ENCODE results near the gene PLXNA4. TPM values are rescaled to one million over a fixed set of nuclear protein-coding genes. Genes with fewer than 3 reads are reported as not detected.

The PLXNA4 gene
- total RNA-seq, 1 experiment from 2014 or later, result not detected

GRCh38 chr7:132187869-132188789, 388.1 kb downstream of the PLXNA4 start:
- Histone ChIP-seq H3K9ac (ENCODE audit: low read length) (no peak overlapping the region), H3K79me2 (ENCODE audit: insufficient read depth, low read length) (no peaks in the 10 kb centered on the region), H2AFZ (ENCODE audit: low read depth, low read length, poor library complexity, severe bottlenecking) (no peak overlapping the region), H3K4me2 (ENCODE audit: low read length) (no peak overlapping the region), H3K4me1 (ENCODE audit: control insufficient read depth in 1 of 2, insufficient read depth in 2 of 2, low read length in 2 of 2) (no peaks in the 10 kb centered on the region), H3K36me3 (ENCODE audit: control insufficient read depth in 1 of 2, insufficient read depth in 2 of 2, low read length in 2 of 2) (no peaks in the 10 kb centered on the region), H3K9me3 (ENCODE audit: control insufficient read depth in 1 of 2, insufficient read depth in 1 of 2, low read depth in 1 of 2, low read length in 2 of 2) (peaks cover 0 to 10% of the 10 kb centered on the region in 2 experiments; a peak in 2 of 4 replicates), H3K27me3 (ENCODE audit: insufficient read depth, low read length) (peaks cover 7% of the 10 kb centered on the region; the same call in 1 of the 2 replicates), H4K20me1 (ENCODE audit: insufficient read depth) (no peaks in the 10 kb centered on the region), H3K9me2 (ENCODE audit: insufficient read depth) (no peaks in the 10 kb centered on the region), H3K27ac (ENCODE audit: low read depth, low read length) (no peak overlapping the region), H3K4me3 (replicated peaks in 1 of 2; ENCODE audit: low read depth in 1 of 2, low read length in 2 of 2) (no peak overlapping the region)
- ChIA-PET CTCF (no interaction called here), RAD21 (ENCODE audit: low non-redundant PET in 1 of 2, low total read pairs in 2 of 2, uncharacterized antibody in 2 of 2, unreplicated experiment in 2 of 2) (no interaction called here), POLR2A (no interaction called here)
- ATAC-seq, result no peak
- intact Hi-C loops (cut with micrococcal nuclease), result no loop called here
- BruUV-seq (replicated peaks), result no TSS peak
- DNase-seq (ENCODE audit: low read depth, low spot score), result no peak
- TF ChIP-seq FOSL1 (IDR thresholded peaks at IDR 0.05; ENCODE audit: low read depth) (no peak), MAX (IDR thresholded peaks at IDR 0.05) (no peak)

GRCh38 chr7:132187391-132187790, 388.9 kb downstream of the PLXNA4 start:
- no peak overlapping the region for H3K9ac ChIP-seq (ENCODE audit: low read length)
- no peak for DNase-seq (ENCODE audit: low read depth, low spot score)
- POLR2A ChIA-PET, result no interaction called here
- H4K20me1 ChIP-seq (ENCODE audit: insufficient read depth), result no peaks in the 10 kb centered on the region
- peaks cover 7% of the 10 kb centered on the region; the same call in 1 of the 2 replicates for H3K27me3 ChIP-seq (ENCODE audit: insufficient read depth, low read length)
- H3K27ac ChIP-seq (ENCODE audit: low read depth, low read length), result no peak overlapping the region
- TF ChIP-seq CTCF (IDR thresholded peaks at IDR 0.05 in 2 of 3, conservative IDR thresholded peaks at IDR 0.05 in 1 of 3; ENCODE audit: borderline replicate concordance in 1 of 3, insufficient read depth in 1 of 3, low read depth in 2 of 3, low read length in 2 of 3) (no peak), MAX (IDR thresholded peaks at IDR 0.05) (no peak), ELF1 (IDR thresholded peaks at IDR 0.05; ENCODE audit: borderline replicate concordance, low read depth) (no peak), FOSL1 (IDR thresholded peaks at IDR 0.05; ENCODE audit: low read depth) (no peak), ATF3 (IDR thresholded peaks at IDR 0.05) (no peak), EZH2phosphoT487 (IDR thresholded peaks at IDR 0.05; ENCODE audit: borderline replicate concordance) (no peak), EGR1 (IDR thresholded peaks at IDR 0.05; ENCODE audit: low read depth) (no peak), CEBPB (IDR thresholded peaks at IDR 0.05; ENCODE audit: low read depth) (no peak), ZNF274 (IDR thresholded peaks at IDR 0.05; ENCODE audit: low read depth, low read length) (no peak), SP1 (IDR thresholded peaks at IDR 0.05; ENCODE audit: low read depth) (no peak), SRF (IDR thresholded peaks at IDR 0.05; ENCODE audit: low read depth) (no peak), ZFX (IDR thresholded peaks at IDR 0.05) (no peak), RAD21 (IDR thresholded peaks at IDR 0.05; ENCODE audit: low read depth) (no peak), EZH2 (IDR thresholded peaks at IDR 0.05) (no peak), TCF7L2 (IDR thresholded peaks at IDR 0.05; ENCODE audit: borderline replicate concordance, extremely low read depth, insufficient read depth, insufficient read length) (no peak), POLR2AphosphoS5 (IDR thresholded peaks at IDR 0.05; ENCODE audit: low read depth, low read length) (no peak), CBX3 (IDR thresholded peaks at IDR 0.05; ENCODE audit: low read depth) (no peak), SIN3A (IDR thresholded peaks at IDR 0.05; ENCODE audit: low read depth) (no peak)
- ATAC-seq, result no peak
- CTCF ChIA-PET, result no interaction called here
- H3K4me3 ChIP-seq (replicated peaks in 1 of 2; ENCODE audit: low read depth in 1 of 2, low read length in 2 of 2), result no peak overlapping the region
- H3K4me1 ChIP-seq (ENCODE audit: control insufficient read depth in 1 of 2, insufficient read depth in 2 of 2, low read length in 2 of 2), result no peaks in the 10 kb centered on the region
- H3K36me3 ChIP-seq (ENCODE audit: control insufficient read depth in 1 of 2, insufficient read depth in 2 of 2, low read length in 2 of 2), result no peaks in the 10 kb centered on the region
- intact Hi-C loops (cut with micrococcal nuclease), result no loop called here
- BruUV-seq (replicated peaks), result no TSS peak
- RAD21 ChIA-PET (ENCODE audit: low non-redundant PET in 1 of 2, low total read pairs in 2 of 2, uncharacterized antibody in 2 of 2, unreplicated experiment in 2 of 2), result no interaction called here
- no peaks in the 10 kb centered on the region for H3K79me2 ChIP-seq (ENCODE audit: insufficient read depth, low read length)
- no peak overlapping the region for H3K4me2 ChIP-seq (ENCODE audit: low read length)
- no peaks in the 10 kb centered on the region for H3K9me2 ChIP-seq (ENCODE audit: insufficient read depth)
- H3K9me3 ChIP-seq (ENCODE audit: control insufficient read depth in 1 of 2, insufficient read depth in 1 of 2, low read depth in 1 of 2, low read length in 2 of 2), result peaks cover 0 to 10% of the 10 kb centered on the region in 2 experiments; a peak in 2 of 4 replicates
- no peak overlapping the region for H2AFZ ChIP-seq (ENCODE audit: low read depth, low read length, poor library complexity, severe bottlenecking)
